ENCODE measurements around the gene UQCR10.

UQCR10 gene

GRCh38 chr22:29765905-29766631, 1.1 kb upstream of the UQCR10 start:
- no peak for DNase-seq

GRCh38 chr22:29766632-29767170, 468 bp upstream of the UQCR10 start, which contains the start of gene ZMAT5:
ZMAT5 (minus strand) TSS chr22:29767007; CDS start chr22:29748544, 18,463 bp downstream.
- DNase-seq: peak; percentile 89

- DNase-seq: no peak
Measured at GRCh38 chr22:29768052-29768693, 1.0 kb downstream of the UQCR10 start.

- DNase-seq: no peak
Measured at GRCh38 chr22:29769723-29770321, 2.7 kb downstream of the UQCR10 start.

- no peak for DNase-seq
Measured at GRCh38 chr22:29772170-29772641, 5.0 kb downstream of the UQCR10 start.

GRCh38 chr22:29773233-29773632, 6.1 kb downstream of the UQCR10 start:
- no peak for DNase-seq

GRCh38 chr22:29780220-29780619, 13.1 kb downstream of the UQCR10 start:
- no peak for DNase-seq

GRCh38 chr22:29780748-29781676, 13.8 kb downstream of the UQCR10 start:
- DNase-seq: no peak

GRCh38 chr22:29782061-29782845, 15.1 kb downstream of the UQCR10 start:
- no peak for DNase-seq

GRCh38 chr22:29784451-29785361, 17.5 kb downstream of the UQCR10 start:
- no peak for DNase-seq

- DNase-seq: no peak
Measured at GRCh38 chr22:29786031-29786430, 18.9 kb downstream of the UQCR10 start.

- no peak for DNase-seq
Measured at GRCh38 chr22:29787371-29787980, 20.3 kb downstream of the UQCR10 start.

- no peak for DNase-seq
Measured at GRCh38 chr22:29788339-29789279, 21.4 kb downstream of the UQCR10 start.

GRCh38 chr22:29790061-29790460, 22.9 kb downstream of the UQCR10 start:
- DNase-seq: no peak

GRCh38 chr22:29793396-29793795, 26.2 kb downstream of the UQCR10 start:
- no peak for DNase-seq

- no peak for DNase-seq
Measured at GRCh38 chr22:29795663-29796062, 28.5 kb downstream of the UQCR10 start.

GRCh38 chr22:29797351-29797750, 30.2 kb downstream of the UQCR10 start:
- DNase-seq: no peak

- no peak for DNase-seq
Measured at GRCh38 chr22:29798318-29798717, 31.1 kb downstream of the UQCR10 start.

- no peak for DNase-seq
Measured at GRCh38 chr22:29798801-29799200, 31.6 kb downstream of the UQCR10 start.

Data from SHP77 treated with DMSO at 0.1 percent for 48 hours (cell line).